EH (cell line): ENCODE results near the gene CTAGE8.
"Not testable (repeated sequence)": the region's sequence is repeated elsewhere in the genome, so short reads cannot be mapped to it uniquely, and the experiment has no call there.

Source experiments
- DNase-seq: peaks from one replicate; pipeline ENCODE4 v3.0.0-alpha.2; 2015; ENCODE audit warnings: low read depth

Gene CTAGE8

DNA sequence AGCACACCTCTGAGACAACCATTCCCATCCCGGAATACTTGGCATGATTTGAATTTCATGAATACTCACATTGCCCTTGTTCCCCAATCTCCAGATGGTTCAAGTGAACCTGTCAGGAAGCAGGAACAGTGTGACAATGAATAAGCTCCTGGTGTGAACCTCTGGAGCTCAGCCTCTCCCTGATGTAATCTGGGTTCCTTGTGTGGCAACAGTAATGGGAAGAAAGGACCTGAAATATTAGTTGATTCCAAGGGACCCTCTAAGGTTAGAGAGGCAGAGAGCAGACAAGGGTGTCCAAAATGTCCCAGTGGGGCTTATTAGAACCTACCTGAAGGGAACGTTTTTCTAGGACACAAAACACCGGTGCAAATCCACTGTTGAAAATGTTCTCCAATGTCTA is 13.0 kb downstream of the CTAGE8 start:
- DNase-seq = no peak

DNA sequence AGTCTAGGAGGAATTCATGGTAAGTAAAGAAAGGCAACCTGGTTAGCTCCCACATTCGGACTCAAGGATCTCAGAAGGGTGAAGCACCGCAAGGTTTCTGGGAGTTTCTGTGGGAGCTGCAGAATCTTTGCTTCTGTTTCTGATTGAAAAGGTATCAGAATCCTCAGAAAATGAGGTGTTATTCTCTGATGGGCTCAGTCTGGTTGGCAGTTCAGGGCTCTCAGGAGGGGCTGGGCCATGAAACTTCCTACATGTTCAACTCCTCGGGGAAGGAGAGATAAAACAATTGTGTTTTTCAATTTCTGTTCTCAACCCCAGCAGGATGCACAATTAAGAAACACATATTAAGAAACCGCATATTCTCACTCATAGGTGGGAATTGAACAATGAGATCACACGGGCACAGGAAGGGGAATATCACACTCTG is 13.6 kb downstream of the CTAGE8 start:
- DNase-seq = no peak

DNA sequence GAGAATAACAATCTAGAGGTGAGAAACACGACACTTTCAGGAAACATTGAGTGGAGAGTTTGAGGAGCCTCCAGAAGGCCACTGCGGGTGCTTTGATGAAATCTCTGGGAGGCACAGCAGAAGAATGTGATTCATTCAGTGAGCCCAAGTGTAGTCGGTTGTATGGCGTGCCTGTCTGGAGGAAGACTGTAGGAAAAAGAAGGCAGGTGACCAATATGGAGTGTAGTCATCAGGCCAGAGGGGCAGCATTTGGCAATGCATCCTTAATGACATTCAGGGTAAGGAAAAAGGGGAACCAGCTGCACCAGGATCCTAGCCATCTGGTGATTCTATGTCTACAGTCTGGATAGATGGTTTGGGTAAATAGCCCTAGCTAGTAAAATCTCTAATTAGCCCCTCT is 16.8 kb downstream of the CTAGE8 start:
- not testable (repeated sequence) for DNase-seq

DNA sequence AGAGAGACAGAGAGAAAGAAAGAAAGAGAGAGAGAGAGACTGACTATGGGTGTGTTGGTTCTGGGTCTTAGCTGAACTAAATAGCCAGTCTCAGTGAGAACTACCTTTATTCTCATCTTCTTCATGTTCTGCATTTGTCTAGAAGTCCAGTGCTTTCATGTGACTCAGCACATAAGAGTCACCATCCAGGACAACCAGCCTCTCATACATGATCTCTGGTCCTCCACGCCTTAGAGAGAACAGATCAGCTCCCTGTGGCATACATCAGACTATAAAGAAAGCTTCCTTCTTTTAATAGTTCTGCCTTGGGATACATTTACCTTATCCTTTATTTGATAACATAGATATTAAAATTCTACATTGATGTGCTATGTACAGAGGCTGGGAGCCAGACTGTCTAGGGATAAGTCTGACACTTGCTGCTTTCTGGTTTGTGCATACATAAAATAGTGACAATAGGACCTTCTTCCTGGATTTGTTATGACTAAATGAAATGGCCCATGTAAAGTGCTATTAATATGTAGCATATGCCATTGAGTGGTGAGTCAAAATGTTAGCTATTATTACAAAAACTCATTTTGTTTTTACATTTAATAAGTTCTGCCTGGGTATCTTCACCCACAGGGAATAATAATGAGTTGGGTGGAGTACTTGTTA is 21.3 kb downstream of the CTAGE8 start:
- DNase-seq = not testable (repeated sequence)

DNA sequence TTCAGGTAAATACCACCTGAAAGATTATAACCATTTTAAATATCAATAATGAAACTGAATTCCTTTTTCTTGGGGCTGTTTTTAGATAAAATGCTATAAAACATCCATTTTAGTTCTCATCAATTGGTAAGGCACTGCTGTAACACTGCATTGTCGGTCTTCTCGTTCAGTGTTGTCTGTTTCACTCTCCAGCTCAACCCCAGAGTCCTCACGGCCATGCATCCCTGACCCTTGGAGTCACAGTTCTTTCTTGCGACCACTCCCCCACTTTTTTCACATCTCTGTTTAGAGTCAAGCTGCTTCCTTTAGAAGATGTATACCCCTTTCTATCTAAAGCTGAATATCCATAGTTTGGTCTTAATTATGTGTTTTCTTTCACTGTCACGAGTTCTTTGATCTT is 22.1 kb downstream of the CTAGE8 start:
- not testable (repeated sequence) for DNase-seq

DNA sequence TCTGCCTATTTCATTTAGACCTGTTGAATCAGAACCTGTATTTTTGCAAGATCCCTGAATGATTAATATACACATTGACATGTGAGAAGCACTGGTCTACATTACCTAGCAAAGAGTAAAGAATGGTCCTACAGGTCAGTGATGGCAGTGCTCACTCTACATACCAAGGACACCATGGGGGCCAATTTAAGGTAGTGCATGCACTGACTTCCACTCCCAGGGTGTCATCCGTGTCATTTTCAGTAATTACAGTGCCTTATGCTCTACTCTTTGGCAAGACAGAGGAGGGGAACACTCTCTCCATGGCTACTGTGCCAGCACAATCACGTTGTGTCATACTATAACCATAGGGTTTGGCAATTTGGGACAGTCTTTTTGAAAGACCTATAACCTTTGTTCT is 23.7 kb downstream of the CTAGE8 start:
- not testable (repeated sequence) for DNase-seq

DNA sequence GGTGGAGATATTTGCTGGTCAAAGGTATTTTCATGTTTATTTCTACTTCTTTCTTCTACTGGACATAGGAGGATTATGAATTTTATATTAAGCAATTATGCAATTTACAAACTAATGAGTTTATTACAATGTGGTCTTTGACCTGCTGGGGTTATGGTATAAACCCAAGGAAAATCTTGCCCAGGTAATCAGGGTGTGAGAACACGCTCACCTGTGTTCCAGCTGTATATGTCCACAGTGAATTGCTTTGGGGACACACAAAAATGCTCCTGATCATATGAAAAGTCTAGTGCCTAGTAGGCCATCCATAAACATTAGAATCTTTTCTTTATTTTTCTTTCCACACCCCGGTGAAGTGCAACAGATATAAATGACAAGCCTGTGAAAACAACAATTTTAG is 29.7 kb downstream of the CTAGE8 start, which contains the start of gene OR2A42:
Gene OR2A42 (minus strand): TSS at position 241 of the 400 bp plus-strand sequence. CDS start 6,762 bp downstream, outside the sequence.
- DNase-seq = not testable (repeated sequence)

DNA sequence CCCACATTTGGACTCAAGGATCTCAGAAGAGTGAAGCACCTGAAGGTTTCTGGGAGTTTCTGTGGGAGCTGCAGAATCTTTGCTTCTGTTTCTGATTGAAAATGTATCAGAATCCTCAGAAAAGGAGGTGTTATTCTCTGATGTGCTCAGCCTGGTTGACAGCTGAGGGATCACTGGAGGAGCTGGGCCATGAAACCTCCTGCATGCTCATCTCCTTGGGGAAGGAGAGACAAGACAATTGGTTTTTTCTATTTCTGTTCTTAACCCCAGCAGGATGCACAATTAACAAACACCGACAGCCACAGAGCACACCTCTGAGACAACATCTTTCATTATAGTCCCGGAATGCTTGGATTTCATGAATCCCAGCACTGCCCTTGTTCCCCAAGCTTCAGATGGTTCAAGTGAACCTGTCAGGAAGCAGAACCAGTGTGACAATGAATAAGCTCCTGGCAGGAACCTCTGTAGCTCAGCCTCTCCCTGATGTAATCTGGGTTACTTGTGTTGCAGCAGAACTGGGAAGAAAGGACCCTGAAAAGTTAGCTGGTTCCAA is 30.5 kb downstream of the CTAGE8 start:
- not testable (repeated sequence) for DNase-seq

DNA sequence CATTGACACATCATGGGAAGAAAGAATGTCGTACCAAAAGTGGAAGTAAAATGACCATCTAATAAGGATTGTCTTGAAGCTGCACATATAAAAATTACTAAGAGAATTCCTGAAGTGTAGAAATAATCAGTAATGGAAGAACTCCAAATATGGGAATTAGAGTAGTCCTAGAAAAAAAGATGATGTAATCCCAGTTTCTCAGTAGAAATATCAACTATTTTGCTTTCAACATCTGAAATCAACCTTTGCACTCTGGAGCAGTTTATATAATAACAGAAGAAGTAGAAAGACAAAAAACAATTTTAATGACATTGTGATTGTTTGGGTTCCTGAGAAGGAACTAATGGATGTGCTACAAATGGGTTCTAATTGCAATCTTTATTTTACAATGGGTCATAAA is 36.0 kb downstream of the CTAGE8 start:
- not testable (repeated sequence) for DNase-seq

DNA sequence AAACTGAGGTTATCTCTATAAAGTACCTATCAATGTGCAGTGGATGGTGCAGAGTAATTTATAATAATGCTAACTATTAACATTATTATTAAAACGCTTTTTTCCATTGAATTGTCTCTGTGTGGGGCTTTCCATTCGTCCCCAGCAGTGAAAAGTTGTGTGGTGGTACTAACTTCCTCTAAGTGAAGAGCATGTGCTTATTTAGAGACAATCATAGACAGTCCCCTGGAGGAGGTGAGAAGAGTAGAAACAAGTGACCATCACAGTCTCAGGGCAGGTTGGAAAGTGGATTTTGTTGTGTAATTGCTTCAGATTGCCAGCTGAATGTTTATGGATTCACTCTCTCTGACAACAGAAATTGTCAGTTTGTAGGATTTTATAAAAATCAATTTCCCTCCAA is 38.1 kb downstream of the CTAGE8 start:
- not testable (repeated sequence) for DNase-seq

DNA sequence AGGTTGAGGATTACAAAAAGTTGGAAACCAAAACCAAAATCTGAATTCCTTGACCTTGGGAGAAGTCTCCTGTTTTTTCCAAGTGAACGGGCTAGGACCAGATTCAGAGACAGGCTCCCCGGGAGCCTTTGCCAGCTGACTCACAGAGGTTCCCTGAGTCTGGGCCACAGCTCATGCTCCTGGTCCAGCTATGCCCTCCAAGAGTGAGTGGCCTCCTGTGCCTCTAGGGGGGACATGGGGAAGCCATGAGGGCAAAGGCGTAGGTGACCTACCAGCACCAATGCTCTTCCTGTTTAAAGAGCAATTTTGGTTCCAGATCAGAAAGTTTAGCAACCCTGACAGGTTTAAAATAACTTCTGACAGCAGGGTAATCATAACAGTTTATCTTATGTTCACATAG is 40.3 kb downstream of the CTAGE8 start:
- not testable (repeated sequence) for DNase-seq

DNA sequence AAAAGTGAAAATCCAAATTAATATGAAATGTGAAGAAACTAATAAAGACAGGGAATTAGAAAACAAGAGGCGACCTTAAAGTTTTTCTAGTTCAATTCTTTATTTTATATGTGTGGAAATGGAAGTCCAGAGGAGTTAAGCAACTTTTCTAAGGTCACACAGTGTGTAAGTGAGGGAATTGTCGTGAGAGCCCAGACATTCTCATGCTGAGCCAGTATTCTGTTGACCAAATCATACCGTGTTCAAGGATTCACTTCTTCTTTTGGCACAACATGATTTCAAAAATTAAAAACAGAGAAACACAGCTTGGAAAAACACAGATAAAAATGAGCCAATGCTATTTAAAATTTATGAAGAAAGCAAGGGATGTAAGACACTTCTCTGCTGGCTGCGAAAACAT is 42.2 kb downstream of the CTAGE8 start:
- not testable (repeated sequence) for DNase-seq

DNA sequence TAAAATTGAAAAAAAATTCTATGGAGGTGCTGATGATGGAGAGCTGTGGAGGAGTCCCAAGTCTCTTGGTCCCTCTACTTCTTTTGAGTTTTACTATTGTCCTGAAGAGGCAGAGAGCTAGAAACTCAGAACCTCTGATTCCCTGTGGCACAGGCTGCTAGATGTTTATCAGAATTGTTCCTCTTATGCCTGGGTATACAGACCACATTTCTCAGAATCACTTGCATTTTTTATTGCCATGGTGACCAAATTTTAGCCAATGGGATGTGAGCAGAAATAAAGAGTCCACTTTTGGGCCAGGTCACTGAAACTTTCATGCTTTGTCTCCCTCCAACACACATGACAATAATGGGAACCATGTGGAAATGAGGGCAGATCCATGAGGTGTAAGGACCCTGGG is 45.4 kb downstream of the CTAGE8 start:
- DNase-seq = not testable (repeated sequence)

DNA sequence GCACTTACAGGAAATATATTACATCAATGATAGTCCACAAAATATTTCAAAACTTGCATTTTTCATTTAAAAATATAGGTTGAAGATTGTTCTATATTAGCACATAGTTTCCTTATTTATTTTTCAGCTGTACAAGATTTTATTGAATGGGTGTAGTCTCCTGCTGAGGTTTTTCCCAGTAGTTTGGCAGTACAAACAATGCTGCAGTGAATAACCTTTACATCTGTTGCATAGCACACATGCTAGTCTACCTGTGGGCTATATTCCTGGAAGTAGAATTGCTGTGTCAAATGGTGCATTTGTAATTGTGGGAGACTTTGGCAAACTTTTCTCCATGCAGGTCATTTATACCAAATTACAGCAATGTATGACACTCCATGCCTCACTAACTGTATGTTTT is 48.6 kb downstream of the CTAGE8 start:
- DNase-seq = not testable (repeated sequence)

DNA sequence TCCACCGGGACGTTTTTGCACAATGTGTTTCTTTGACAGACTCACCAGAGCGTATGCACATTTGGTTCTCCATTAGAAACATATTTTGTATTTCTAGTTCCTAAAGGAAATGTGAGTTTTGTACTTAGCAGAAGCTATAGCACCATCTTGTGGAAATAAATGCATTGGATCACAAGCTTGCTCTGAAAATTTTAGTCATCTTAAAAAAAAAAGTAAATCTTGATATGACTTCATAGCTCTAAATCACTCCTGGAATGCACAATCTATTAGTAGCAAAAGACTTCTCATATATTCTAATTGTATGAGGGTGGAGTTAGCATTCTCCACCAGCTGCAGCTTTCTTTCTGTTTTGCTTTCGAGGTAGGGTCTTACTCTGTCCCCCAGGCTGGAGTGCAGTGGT is 49.9 kb downstream of the CTAGE8 start:
- DNase-seq = not testable (repeated sequence)

DNA sequence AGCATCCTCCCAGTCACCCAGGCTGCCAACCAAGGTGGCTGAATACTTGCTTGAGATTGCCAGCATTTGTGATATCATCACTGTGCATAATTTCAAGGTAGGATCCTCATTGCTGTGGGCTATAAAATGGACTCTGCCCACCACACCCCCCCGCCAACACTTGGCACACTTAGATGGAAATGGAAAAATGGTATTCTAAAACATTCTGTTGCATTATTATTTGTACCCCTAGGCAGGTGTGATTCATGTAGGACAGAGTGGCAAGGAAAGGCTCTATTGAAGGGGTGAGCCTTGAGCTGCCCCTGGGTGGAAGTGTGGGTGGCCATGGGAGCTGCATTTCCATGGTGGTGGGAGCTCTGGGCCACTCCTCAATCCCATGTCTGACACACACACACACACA is 50.5 kb downstream of the CTAGE8 start:
- not testable (repeated sequence) for DNase-seq

DNA sequence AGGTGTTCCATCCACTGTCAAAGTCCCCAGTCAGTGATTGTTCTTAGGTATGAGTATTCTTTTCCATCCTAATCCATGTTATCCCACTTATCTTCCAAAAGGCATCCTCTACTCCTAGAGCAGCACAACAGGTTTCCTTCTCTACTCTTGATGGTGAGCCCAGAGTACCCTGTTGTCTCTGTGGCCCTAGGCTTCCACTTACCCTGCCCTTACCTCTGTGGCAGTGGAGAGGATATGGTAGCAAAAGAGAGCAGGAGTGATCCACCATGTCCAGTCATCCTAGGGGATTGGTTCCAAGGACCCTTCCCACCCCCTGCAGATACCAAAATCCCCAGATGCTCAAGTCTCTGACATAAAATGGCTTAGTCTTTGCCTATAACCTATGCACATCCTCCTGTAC is 51.9 kb downstream of the CTAGE8 start:
- not testable (repeated sequence) for DNase-seq
